Activated CD4-positive, alpha-beta T cell treated with anti-CD3 and anti-CD28 coated beads, Interleukin-2, amount 50 U/mL, for 1 hour (primary cell): Measurements from ENCODE around the gene HLA-A.

ENCODE experiments used
- DNase-seq: peaks from one replicate; pipeline ENCODE4 v3.0.0-alpha.2; 2020

Gene HLA-A

DNA sequence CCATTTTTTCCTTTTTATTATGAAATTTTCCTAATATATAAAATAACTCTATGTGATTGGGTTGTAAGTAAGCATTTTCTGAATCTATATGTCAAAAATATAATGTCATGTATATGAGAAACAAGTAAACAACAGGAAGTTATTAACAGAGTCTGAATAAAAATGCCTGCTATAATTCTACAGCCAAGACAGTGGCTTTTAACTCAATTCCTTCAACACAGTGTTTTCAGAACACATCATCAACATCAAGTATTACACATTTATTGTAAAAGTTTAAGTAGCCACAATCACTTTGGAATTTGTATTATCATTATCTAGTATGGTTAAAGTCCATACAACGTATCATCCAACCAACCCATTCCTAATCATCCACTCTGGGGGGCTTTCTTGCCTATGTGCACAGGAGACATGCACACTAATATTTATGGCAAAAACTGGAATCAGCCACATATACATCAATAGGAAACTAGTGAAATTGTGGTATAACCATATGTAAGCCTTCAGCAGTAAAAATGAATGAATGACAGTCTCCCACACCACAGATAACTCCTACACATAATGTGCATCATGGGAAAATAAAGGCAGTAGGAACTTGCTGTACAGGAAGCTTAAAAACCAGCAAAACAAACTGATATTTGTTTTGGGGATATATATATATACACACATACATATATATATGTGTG is 6.9 kb upstream of the HLA-A start:
- DNase-seq: no peak

DNA sequence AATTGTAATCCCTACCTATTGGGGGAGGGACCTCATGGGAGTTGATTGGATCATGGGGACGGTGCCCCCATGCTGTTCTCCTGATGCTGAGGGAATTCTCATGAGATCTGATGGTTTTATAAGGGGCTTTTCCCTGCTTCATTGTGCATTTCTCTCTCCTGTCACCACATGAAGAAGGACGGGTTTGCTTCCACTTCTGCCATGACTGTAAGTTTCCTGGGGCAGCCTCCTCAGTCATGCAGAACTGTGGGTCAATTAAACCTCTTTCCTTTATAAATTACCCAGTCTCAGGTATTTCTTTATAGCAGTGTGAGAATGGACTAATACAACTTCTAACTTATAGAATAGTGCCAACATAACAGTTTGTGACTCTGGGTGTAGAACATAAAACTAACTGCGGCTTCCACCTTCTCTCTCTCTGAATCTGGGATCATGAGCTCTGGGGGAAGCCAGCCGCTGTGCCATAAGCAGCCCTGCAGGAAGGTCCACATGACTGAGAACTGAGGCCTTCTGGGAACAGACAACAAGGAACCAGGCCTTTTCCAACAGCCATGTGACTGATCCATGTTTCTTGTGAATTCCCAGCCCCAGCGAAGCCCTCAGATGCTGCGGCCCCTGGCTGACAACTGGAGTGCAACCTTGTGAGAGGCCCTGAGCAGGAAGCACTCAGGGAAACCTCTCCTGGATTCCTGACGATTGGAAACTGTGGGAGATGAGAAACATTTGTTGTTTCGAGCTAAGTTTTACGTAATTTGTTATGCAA is 3.4 kb upstream of the HLA-A start:
- no peak for DNase-seq

DNA sequence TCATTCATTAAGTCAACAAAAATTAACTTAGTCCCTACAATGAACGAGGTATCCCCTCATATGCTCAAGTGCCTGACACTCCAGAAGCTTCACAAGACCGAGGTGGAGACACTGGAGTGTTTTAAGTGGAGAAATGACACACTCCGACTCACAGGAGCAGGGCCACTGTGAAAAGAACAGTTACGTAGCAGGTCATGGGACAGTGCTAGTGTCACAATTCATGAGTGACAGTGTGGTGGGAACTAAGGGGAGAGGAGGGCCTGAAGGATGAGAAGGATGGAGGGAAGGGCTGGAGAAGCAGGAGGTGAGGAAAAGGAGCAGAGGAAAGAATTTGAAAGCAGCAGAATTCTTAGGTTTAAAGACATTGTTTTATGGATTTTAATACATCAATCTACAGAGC is 1.3 kb upstream of the HLA-A start:
- no peak for DNase-seq

DNA sequence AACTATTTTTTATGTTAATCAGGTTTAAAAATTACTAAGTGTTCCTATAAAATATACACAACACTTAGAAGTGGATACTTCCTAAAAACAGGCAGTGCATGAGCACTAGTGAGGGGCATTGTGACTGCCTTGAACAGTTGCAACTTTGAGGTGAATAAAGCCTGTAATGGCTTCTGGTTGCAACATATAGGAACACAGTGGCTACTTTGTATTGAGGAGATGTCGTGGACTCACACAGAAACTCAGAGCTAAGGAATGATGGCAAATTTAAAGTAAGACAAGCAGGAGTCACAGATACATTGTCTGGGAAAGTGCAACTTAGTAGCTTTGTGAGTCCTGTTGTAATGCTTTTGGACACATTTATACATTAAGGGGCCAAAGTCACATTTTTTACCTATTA is 861 bp upstream of the HLA-A start:
- DNase-seq: no peak

DNA sequence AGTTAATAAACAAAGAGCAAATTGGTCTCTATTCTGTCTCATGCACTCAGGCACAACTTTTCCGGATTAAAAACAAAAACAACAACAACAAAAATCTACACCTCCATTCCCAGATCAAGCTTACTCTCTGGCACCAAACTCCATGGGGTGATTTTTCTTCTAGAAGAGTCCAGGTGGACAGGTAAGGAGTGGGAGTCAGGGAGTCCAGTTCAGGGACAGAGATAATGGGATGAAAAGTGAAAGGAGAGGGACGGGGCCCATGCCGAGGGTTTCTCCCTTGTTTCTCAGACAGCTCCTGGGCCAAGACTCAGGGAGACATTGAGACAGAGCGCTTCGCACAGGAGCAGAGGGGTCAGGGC is 437 bp upstream of the HLA-A start:
- DNase-seq: no peak

DNA sequence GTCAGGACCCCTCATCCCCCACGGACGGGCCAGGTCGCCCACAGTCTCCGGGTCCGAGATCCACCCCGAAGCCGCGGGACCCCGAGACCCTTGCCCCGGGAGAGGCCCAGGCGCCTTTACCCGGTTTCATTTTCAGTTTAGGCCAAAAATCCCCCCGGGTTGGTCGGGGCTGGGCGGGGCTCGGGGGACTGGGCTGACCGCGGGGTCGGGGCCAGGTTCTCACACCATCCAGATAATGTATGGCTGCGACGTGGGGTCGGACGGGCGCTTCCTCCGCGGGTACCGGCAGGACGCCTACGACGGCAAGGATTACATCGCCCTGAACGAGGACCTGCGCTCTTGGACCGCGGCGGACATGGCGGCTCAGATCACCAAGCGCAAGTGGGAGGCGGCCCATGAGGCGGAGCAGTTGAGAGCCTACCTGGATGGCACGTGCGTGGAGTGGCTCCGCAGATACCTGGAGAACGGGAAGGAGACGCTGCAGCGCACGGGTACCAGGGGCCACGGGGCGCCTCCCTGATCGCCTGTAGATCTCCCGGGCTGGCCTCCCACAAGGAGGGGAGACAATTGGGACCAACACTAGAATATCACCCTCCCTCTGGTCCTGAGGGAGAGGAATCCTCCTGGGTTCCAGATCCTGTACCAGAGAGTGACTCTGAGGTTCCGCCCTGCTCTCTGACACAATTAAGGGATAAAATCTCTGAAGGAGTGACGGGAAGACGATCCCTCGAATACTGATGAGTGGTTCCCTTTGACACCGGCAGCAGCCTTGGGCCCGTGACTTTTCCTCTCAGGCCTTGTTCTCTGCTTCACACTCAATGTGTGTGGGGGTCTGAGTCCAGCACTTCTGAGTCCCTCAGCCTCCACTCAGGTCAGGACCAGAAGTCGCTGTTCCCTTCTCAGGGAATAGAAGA is 978 bp downstream of the HLA-A start:
- DNase-seq: no peak

DNA sequence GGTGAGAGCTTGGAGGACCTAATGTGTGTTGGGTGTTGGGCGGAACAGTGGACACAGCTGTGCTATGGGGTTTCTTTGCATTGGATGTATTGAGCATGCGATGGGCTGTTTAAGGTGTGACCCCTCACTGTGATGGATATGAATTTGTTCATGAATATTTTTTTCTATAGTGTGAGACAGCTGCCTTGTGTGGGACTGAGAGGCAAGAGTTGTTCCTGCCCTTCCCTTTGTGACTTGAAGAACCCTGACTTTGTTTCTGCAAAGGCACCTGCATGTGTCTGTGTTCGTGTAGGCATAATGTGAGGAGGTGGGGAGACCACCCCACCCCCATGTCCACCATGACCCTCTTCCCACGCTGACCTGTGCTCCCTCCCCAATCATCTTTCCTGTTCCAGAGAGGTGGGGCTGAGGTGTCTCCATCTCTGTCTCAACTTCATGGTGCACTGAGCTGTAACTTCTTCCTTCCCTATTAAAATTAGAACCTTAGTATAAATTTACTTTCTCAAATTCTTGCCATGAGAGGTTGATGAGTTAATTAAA is 3.0 kb downstream of the HLA-A start:
- DNase-seq: no peak

DNA sequence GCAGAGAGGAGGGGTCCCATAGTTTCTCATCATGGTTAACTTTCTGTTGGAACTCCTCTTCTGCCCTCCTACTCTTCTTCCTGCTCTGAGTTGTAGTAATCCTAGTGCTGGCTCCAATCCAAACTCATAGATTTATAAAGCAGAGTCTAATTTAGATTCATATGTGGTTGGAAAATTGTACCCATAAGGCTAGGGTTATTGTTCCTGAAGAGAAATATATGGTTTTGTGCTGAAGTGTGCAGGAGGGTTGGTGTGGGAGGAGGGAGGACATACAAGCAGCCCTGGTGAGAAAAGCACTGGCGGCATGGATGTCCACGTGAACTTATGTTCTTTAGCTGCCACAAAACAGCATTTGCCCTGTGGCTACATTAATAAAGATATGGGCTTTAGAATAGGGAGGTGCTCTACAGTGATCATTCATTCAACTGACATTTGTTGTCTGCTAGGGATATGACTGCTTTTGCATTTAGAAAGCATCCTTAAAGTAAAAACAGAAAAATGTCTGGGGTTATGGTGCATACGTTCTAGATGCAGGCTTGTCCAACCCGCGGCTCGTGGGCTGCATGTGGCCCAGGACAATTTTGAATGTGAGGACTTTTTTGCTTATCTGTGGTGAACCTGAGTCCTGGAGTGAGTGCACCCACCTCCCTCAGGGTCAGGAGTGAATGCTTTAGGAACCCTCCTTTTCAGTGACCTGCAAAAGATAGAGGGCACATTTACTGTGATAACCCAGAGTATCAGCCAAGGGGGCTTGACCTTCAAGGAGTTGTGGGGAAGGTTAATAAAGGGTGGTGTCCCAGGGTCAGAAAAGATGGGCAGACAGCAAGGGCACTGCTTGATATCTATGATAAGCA is 4.1 kb downstream of the HLA-A start:
- no peak for DNase-seq

DNA sequence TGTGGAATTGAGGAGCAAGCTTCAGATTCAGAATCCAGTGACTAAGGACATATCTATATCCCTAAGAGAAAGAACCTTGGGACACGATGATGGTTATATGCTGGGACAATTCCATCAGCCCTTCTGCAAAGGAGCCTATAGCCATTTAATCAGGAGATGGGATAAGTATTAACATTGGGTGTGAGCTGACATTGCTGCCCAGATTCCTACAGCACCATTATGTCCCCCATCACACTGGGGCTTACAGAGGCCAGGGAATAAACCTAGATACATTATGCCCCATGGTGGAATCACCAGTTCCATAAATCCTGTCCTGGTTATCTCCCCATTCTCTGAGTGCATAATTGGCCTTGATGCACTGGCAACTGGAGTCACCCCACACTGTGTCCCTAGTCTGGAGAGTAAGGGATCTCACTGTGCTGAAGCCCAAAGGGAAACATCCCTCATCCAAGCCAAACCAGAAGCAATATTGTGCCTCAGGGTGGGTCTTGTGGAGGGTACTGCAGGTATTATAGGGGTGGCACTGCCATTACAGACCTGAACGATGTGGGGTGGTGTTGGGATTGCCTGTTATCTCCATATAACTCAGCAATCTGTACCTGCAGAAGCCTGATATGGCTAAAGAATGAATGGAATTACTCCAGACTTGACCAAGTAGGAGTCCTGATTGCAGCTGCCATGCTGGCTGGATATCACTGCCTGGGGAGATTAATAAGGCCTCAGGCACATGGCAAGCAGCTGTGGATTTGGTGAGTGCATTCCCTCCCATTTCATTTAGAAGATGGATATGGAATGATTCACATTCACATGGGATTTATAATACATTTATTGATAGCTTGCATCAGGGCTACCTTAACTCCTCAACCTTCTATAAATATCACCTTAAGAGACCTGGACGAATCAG is 5.0 kb downstream of the HLA-A start:
- no peak for DNase-seq

DNA sequence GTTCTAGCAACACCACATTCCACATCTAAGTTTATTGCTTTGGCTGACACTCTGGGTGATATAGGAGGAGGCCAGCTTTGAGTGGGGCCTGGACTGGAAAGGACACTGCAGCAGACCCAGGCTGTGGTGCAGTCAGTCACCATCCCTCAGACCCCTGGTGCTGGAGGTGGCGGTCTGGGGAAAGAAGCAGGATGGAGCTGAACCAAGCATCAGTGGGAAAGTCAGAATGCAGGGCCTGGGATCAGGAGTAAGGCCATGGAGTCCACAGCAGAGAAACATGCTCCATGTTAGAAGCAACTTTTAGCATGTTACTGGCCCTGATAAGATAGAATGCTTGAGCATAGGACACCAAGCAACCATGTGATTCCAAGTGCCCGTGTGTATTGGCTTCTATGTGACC is 5.9 kb downstream of the HLA-A start:
- no peak for DNase-seq

DNA sequence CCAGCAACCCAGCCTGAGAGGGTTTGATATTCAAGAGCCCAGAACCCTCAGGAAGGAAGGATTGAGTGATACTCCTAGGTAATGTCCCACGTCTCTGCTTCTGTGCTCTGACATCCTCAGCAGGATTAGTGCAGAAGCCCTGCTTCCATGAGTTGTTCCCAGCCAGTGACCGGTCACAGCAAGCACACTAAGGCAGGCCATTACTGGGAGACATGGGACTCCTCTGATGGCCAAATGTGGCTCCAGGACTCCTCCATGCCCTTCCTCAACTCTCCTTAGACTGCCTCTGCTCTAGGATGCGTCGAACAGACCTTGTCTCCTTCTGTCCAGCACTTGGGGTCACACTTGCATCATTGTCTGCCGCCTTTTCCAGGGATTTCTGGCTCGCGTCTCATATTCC is 7.6 kb downstream of the HLA-A start:
- DNase-seq: no peak

DNA sequence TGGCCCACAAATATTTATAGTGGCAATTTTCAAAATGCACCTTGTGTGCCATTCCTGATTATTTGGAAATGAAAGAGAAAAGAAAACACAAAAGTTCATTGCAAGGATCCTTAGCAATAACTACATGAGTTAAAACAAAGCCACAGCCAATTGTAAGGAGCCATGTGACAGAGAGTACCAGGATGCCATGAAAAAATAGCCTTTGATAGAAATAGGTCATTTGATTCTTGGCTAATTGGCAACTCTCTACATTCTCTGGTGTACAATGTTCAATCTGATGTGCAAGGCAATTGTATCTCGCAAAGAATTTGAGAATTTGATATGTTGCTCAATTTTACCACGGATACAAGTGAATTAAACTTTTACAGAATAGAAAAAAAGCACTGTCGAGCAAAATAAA is 9.6 kb downstream of the HLA-A start:
- DNase-seq: no peak

DNA sequence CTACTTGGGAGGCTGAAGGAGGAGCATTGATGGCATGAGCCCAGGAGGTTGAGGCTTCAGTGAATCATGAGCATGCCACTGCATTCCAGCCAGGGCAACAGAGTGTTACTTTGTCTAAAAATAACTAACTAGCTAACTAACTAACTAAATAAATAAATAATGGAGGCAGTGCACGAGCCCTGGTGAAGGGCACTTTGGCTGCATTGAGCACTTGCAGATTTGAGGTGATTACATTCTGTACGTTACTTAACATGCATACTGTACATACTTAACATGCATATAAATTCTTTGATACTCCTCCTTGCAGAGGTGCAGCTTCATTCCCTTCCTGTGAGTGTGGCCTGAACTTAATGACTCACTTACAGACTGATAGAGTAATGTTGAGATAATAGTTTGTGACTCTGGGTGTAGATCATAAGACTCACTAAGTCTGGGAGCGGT is 10.7 kb downstream of the HLA-A start:
- no peak for DNase-seq

DNA sequence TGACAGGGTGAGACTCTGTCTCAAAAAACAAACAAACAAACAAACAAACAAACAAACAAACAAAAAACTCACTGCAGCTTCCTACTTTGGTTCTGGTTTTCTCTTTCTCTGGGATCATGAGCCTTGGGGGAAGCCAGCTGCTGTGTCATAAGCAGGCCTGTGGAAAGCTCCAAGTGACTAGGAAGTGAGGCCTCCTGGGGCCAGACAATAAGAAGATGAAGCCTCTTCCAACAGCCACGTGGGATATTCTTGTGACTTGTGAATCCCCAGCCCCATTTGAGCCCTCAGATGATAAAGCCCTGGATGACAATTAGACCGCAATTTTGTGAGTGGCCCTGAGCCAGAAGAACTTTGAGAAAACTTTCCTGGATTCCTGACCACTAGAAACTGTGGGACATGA is 11.4 kb downstream of the HLA-A start:
- DNase-seq: no peak

DNA sequence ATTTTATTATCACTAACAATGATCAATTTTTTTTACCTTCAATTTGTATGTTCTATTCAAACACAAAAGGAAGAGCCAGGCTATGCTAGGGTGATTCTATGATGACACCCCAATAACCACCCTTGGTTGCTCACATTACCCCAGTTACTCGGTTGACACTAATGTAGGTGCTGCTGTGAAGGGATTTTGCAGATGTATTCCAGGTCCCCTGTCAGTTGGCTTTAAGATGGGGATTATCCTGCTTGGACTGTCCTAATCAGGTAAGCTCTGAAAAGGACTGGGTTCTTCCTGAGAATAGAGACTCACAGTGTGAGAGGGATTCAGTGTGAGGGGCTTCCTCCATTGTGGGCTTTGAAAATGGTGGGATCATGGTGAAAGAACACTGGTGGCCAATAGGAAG is 11.9 kb downstream of the HLA-A start:
- DNase-seq: no peak

DNA sequence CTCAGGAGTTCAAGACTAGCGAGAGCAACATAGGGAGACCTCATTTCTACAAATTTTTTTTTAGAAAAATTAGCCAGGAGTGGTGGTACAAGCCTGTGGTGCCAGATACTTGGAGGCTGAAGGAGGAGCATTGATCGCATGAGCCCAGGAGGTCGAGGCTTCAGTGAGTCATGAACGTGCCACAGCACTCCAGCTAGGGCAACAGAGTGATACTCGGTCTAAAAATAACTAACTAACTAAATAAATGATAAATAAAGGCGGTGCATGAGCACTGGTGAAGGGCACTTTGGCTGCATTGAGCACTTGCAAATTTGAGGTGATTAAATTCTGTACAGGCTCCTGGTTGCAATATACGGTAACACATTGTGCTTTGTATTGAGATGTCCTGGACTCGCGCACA is 13.5 kb downstream of the HLA-A start:
- DNase-seq: no peak

DNA sequence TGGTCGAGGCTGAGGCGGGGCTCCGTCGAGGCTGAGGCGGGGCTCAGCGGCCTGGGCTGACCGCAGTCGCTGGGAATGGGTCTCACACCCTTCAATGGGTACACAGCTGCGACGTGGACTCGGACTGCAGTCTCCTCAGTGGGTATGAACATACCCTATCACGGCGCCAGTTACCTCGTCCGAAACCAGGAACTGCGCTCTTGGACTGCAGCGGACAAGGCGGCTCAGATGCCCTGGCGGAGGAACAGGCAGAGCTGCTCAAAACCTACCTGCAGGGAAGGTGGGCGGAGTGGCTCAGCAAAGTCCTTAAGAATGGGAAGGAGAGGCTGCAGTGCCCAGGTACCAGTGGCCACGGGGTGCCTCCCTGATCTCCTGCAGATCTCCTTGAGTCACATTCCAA is 14.2 kb downstream of the HLA-A start:
- DNase-seq: no peak

DNA sequence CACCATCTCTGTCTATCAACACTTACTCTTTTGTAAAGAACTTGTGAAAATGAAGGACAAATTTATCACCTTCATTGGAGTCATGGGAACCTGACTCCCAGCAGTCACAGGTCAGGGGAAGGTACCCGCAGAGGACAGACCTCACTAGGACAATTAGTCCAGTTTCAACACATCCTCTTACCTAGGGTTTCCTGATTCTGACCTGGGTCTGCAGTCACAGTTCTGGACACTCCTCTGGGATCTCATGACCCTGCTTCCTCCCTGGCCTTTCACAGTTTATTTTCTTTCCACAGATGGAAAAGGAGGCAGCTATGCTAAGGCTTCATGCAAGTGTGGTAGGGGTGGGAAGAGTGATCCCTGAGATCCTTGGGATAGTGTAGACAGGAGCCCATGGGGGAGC is 15.7 kb downstream of the HLA-A start:
- no peak for DNase-seq

DNA sequence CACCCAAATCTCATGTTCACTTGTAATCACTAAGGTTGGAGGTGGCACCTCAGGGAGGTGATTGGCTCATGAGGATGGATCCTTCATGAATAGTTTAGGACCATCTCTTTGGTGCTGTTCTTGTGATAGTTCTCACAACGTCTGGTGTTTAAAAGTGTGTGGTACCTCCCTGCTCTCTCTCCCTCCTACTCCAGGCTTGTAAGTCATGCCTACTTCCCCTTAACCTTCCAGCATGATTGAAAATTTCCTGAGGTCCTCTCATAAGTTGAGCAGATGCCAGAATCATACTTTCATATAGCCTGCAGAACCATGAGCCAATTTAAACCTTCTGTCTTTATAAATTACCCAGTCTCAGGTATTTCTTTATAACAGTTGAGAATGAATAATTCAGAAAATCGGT is 16.6 kb downstream of the HLA-A start:
- DNase-seq: no peak

DNA sequence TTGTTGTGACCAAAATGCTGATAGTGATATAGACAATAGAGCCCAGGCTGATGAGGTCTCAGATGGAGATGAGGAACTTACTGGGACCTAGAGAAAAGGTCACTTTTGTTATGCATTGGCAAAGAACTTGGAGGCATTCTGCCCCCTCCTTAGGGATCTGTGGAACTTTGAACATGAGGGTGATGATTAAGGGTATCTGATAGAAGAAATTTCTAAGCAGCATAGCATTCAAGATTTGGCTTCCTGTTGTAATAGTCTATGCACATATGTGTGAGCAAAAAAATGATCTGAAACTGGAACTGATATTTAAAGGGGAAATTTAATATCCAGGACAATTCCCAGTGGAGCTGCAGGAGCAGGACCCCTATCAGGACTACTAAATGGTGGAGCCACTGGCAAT is 17.1 kb downstream of the HLA-A start:
- DNase-seq: no peak

DNA sequence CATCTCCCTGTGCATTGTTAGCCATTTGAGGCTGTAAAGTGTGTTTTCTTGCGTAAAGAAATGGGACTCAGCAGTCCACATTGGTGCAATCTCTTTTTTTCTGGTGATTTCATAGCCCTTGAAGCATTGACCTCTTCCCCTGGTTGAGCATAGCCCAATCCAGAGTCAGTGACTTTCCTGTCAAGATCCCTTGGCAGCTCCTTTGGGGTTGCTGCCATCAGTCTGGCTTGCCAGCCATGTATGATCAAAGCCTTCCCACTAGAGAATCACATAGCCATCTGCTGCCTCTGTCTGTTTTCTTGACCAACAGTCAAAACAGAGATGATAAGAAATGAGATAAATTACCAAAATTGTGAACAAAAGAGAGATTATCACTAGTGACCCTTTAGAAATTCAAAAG is 19.6 kb downstream of the HLA-A start:
- no peak for DNase-seq
